ENCODE measurements around the gene PLCG2.
"Not testable (repeated sequence)": the region's sequence is repeated elsewhere in the genome, so short reads cannot be mapped to it uniquely, and the experiment has no call there.

Gene PLCG2

GRCh38 chr16:81778861-81779535 is at the start of gene PLCG2:
TSS of gene PLCG2 (plus strand) at chr16:81779291. CDS start at chr16:81785990, 6,699 bp downstream.
- peak; percentile 59 for DNase-seq

DNA sequence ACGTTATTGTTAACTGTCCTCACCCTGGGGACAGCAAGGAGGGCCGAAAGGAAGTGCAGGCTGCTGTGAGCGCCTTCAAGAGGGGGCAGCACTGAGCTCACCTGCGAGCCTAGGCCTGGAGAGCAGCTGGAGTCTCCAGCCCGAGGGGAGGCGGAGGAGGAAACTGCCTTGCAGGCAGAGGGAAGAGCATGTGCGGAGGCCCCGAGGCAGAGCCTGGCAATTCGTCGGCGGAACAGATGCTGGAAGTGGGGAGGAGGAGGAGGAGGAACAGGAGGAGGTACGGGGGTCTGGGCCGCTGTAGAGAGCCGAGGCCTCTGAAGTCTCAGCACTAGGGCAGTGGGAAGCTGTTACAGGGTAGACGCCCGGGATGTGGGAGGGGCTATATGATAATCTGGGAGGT is 49.6 kb upstream of the PLCG2 start:
- no peak for DNase-seq

DNA sequence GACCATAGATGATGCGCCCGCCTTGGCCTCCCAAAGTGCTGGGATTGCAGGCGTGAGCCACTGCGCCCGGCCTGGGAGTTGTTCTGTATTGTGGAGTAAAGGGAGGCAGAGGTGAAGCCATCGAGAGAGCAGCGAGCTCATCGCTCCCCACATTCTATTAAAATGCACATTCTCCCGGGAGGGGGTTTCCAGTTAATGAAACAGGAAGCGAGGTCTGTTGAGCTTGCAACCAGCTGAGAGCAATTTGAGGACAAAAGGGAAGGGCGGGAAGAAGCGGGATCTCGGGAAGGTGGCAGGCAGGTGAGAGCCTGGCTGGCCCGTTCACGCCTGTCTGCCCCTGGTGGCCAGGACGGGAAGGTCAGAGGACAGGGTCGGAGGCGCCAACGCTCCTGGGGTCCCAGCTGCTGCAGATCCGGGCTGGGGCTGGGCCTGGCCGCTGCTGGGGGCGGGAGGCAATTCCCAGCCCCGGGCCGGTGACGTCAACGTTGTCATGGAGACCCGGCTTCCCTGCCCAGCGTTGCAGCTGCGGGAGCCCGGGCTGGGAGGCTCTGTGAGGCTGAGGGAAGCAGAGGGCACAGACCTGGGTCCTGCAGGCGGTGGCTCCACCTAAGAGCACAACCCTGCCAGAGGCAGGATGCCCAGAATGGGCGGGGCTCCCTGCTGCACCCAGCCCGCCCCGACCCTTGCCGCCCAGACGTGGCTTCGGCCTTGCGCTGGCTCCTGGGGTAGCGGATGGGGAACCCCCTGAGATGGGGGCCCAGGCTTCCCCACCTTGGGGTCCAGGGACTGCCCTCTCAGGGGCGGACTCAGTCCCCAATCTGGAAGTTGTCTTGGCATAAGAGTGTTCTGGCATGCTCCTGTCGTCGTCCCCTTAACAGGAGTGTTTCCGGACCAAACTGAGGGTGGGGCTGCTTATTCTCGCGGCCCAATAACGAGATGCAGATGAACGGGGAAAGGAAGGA is 48.7 kb upstream of the PLCG2 start:
- peak; percentile 59 for DNase-seq

DNA sequence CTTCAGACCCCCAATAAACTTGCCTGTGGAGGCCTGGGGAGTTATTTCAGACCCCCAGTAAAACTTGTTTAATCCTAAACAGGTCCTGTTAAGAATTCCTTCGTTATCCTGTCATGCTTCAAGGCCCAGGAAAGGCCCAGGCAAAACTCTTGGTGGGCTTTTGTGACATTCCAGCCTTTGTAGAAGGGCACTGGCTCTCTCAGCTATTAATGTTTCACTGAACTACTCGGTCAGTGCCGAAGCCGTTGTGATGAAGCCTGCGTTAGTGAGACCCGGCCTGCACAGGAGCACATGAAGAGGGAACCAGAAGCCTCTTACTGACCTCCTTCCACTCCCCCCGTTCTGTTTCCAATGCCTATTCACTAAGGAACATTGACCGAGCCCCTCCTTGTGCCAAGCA is 47.4 kb upstream of the PLCG2 start:
- DNase-seq: no peak

GRCh38 chr16:81732699-81733098 is 46.4 kb upstream of the PLCG2 start:
- no peak for DNase-seq

DNA sequence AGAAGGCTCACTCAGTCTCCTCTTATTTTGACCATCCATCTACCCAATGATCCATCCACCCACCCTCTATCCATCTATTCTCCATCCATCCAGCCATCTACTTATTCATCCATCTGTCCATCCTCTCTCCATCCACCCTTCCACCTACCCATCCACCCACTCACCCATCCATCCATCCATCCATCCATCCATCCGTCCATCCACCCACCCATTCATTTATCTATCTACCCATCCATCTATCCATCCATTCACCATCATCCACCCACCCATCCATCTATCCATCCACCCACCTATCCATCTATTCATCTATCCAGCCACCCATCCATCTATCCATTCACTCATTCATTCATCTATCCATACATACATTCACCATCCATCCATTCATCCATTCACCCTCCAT is 45.8 kb upstream of the PLCG2 start:
- no peak for DNase-seq

DNA sequence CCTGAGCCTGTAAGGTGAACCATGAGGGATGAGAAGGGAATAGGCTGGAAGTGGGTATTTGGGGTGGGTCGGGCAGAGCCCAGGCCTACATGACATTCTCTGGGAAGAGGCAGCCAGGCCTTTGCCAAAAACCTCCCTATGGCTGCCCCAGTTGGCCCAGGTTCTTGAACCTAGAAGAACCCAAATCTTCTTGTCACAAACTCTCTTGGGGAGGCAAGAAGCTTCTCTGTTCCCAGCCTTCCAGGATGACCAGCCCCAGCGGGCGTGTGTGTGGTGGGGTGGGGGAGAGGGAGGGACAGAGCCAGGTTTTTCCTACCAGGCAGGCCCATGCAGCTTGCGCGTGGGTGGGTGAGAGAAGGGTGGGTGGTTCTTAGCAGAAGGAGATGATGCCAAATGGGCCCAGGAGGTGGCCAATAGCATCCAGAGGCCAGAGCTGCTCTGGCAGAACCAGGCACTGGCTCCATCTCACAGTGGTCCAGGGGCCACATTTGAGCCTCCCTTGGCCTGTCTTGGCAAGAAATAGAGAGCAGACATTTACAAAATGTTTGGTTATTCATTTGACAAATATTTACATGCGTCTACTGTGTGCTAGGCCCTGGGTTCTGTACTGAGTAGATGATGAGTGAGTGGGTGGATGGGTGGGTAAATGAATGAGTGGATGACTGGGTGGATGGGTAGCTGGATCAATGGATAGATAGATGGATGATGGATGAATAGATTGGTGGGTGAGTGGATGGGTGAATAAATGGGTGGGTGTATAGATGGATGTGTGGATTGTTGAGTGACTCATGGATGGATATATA is 44.3 kb upstream of the PLCG2 start:
- DNase-seq: no peak

DNA sequence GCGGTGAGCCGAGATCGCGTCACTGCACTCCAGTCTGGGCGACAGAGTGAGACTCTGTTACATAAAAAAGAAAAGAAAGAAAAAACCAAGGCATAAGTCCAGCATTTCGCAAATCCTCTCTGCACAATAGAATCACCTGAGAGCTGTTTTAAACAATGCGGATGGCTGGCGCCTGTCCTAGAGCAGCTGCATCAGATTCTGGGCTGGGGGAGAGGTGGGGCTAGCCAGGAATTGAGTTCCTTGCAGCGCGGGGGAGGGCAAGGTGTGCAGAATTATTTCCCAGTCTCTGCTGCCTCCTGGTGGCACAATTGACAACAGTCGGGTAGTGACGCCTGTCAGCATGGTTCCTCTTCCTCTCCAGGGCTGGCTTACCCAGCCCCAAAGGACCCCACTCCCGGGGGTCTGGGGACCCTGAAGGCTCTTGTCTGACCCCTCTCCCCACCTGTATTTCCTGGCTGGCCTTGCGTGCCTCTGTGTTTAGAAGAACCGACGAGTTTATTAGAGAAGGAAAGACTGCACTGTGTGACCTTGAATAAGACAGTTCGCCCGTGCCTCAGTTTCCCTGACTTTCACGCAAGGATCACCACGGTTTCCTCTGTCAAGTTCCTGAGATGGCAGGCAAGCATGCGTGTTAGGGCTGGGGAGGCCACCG is 41.1 kb upstream of the PLCG2 start:
- peak; percentile 84 for DNase-seq

- no peak for DNase-seq
Measured at GRCh38 chr16:81738783-81739496, 40.2 kb upstream of the PLCG2 start.

GRCh38 chr16:81739503-81739902 is 39.6 kb upstream of the PLCG2 start:
- DNase-seq: no peak

DNA sequence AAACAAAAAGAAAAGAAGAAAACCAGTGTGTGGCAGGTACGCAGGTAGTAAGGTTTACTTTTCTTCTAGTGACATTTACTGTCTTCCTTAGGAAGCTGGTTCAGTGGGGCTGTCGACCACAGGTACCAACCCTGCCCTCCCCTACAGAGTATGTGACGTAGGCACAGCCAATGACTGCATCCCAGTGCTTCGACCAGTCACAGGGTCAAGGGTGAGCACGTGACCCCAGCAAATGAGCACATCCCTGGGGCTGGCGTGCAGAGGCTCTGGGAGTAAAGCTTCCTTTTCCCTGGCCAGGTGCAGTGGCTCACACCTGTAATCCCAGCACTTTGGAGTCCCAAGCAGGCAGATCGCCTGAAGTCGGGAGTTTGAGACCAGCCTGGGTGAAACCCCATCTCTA is 38.9 kb upstream of the PLCG2 start:
- no peak for DNase-seq

- not testable (repeated sequence) for DNase-seq
Measured at GRCh38 chr16:81741430-81741770, 37.7 kb upstream of the PLCG2 start.

DNA sequence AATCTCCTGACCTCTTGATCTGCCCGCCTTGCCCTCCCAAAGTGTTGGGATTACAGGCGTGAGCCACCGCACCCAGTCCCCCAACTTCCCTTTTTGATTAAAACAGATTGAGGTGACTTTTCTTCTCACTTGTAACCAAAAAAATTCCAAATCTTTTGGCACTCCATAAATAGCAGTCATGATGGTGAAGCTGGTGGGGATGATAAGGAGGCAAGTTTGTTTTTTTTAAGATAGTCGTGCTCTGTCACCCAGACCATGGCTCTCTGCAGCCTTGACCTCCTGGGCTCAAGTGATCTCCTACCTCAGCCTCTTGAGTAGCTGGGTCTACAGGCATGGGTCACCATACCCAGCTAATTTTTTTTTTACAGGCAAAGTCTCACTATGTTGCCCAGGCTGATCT is 34.7 kb upstream of the PLCG2 start:
- no peak for DNase-seq

DNA sequence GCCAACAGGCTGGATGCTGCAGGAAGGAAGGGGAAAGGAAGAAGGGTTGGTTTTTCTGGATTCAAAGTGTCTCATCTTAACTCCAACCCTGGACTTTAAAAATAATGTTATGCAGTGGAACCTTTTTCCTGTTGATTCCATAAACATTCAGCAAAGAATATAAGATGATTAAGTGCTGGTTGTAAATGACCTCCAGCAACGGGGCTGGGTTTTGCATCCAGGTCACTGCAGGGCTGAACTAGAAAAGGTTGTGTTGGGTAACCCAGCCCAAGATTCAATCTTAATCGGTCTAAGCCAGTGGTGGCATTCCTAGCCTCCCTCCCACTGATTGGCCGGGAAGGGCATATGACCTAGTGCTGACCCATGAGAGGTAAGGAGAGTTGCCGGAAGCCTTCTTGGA is 34.2 kb upstream of the PLCG2 start:
- no peak for DNase-seq

DNA sequence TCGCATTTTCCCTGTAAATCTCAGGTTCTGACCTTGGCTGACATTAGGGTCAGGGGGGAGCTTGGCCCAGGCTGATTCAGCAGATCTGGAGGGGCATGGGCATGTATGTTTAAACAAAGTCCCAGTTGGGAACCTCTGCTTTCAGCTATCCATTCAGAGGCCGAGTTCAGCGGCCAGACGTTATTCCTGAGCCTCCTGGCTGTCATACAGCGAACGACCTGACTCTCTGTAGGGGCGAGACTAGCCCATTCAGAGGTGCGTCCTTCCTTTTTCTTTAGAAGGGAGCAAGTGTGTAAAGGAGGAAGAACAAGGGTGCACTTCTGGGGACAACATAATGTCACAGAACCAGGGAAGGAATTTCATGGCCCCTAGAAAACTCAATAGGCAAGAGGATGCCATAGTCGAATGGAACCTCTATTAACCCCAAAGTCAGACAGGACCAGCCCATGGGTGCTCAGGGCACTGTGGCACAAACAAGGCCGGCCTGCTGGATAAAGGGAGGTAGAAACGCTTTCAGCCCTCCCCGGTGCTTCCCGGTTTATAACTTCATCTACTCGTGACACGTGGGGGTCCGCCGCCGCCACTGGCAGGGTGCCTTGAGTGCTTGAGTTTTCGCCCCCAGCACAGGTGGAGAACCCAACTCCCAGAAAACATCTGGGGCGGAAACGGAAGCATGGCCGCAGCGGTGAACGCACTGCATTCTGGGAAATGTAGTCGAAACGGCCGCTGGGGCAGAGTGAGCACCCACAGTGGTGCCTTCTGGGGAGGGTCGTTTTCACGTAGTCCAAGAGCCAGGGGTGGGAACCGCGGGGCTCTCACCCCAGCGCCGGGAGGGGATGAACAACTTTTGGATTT is 33.2 kb upstream of the PLCG2 start:
- peak; percentile 72 for DNase-seq

DNA sequence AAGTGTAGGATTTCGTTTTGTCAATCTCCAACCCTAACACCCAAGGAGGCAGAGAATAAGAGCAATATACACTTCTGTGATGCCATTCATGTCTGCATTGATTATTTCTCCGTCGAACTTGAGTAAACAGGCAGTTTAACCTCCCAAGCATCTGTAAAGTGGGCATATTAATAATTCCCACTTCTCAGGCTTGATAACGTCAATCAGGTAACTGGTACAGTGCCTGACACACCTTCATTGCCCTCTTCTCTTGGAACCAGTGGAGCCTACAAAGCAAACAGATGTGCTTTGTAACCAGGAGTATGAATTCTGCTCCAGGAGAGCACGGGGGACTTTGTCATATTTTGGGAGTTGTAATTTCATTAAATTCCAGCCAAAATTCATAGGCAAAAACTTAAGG is 32.5 kb upstream of the PLCG2 start:
- DNase-seq: no peak

- no peak for DNase-seq
Measured at GRCh38 chr16:81748476-81749198, 30.5 kb upstream of the PLCG2 start.

DNA sequence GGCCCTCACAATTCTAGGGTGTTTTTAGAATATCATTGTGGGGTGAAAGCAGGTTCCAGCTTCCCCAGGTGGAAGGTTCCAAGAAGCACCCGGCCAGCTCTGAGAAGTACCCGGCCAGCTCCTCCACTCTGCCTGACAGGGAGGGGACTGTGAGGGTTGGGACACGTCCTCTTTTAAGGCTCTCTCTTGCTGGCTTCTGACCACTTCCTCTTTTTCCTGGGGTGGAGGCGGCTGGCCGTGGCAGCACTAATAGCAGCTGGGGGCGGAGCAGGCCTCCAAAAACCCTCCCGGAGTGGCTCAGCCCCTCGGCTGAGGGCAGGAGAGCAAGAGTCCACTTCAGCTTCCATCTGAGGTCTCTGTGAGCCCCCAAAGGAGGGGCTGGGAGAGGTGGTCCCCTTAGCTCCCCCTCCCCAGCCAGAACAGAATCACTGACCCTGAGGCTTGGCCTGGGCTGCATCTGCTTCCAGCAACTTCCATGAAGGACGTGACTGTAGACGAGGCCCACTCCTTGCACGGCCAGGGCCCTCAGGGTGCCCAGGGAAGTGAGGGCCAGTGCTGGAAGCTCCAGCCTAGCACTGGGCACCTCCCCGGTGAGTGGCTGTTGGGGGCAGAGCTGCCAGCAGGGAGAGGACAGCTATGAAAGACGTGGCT is 26.7 kb upstream of the PLCG2 start:
- DNase-seq: no peak

GRCh38 chr16:81752876-81753227 is 26.2 kb upstream of the PLCG2 start:
- DNase-seq: no peak

- no peak for DNase-seq
Measured at GRCh38 chr16:81754858-81755257, 24.2 kb upstream of the PLCG2 start.
